ENCODE results near the gene SBF2. TPM values are rescaled to one million over a fixed set of nuclear protein-coding genes. Genes with fewer than 3 reads are reported as not detected.
"Not testable (repeated sequence)": the region's sequence is repeated elsewhere in the genome, so short reads cannot be mapped to it uniquely, and the experiment has no call there.

SBF2 gene
- total RNA-seq, 5 donors from 2014 or later (not counting 1 experiment from before 2014, with no cell fraction given): 9.5 to 23.5 (median 13.0) TPM

GRCh38 chr11:10035932-10036331 is 258.1 kb downstream of the SBF2 start:
- not testable (repeated sequence) for ATAC-seq (replicated peaks in 1 of 4)

GRCh38 chr11:10032935-10033334 is 261.1 kb downstream of the SBF2 start:
- no peak overlapping the region for H3K4me3 Mint-ChIP-seq
- Histone ChIP-seq H3K4me3 (ENCODE audit: control insufficient read depth in 1 of 2, extremely low read depth in 1 of 2, low read length in 1 of 2) (no peak overlapping the region), H3K36me3 (ENCODE audit: control insufficient read depth in 2 of 2, extremely low read depth in 1 of 2, insufficient read depth in 1 of 2, low read length in 1 of 2) (peaks cover 0 to 1% of the 10 kb centered on the region in 2 donors), H3K9me3 (no peaks in the 10 kb centered on the region), H3K4me1 (ENCODE audit: control insufficient read depth in 1 of 2, extremely low read depth in 1 of 2, insufficient read depth in 2 of 2, low read length in 2 of 2) (no peaks in the 10 kb centered on the region), H3K27ac (ENCODE audit: low read length) (no peak overlapping the region), H3K27me3 (replicated peaks in 1 of 2; ENCODE audit: control insufficient read depth in 2 of 2, extremely low read depth in 1 of 2, insufficient read depth in 2 of 2, low read length in 1 of 2) (no peaks in the 10 kb centered on the region)
- no peak for ATAC-seq (replicated peaks in 1 of 4)
- H3K4me1 Mint-ChIP-seq: no peaks in the 10 kb centered on the region
- no peak overlapping the region for H3K27ac Mint-ChIP-seq
- H3K27me3 Mint-ChIP-seq: no peaks in the 10 kb centered on the region
- peaks cover 0 to 6% (median 0%) of the 10 kb centered on the region in 3 donors for H3K9me3 Mint-ChIP-seq
- DNase-seq: no peak
- ChIA-PET POLR2A (no interaction called here), CTCF (interaction anchor here (0.5 to 0.6 kb wide), 4 partner anchors 53 to 225 kb away, joined by 3 to 8 read pairs (median 4); no protein-coding TSS in a partner anchor)
- peaks cover 34% of the 10 kb centered on the region for H3K36me3 Mint-ChIP-seq

More at GRCh38 chr11:10035932-10036331, 258.1 kb downstream of the SBF2 start:
- CTCF ChIA-PET; H3K36me3 ChIP-seq (ENCODE audit: control insufficient read depth in 2 of 2, extremely low read depth in 1 of 2, insufficient read depth in 1 of 2, low read length in 1 of 2); H3K4me3 Mint-ChIP-seq; DNase-seq; H3K27me3 Mint-ChIP-seq; H3K4me3 ChIP-seq (ENCODE audit: control insufficient read depth in 1 of 2, extremely low read depth in 1 of 2, low read length in 1 of 2); H3K4me1 ChIP-seq (ENCODE audit: control insufficient read depth in 1 of 2, extremely low read depth in 1 of 2, insufficient read depth in 2 of 2, low read length in 2 of 2); POLR2A ChIA-PET; H3K27ac Mint-ChIP-seq; H3K27me3 ChIP-seq (replicated peaks in 1 of 2; ENCODE audit: control insufficient read depth in 2 of 2, extremely low read depth in 1 of 2, insufficient read depth in 2 of 2, low read length in 1 of 2); H3K9me3 Mint-ChIP-seq; H3K9me3 ChIP-seq; H3K27ac ChIP-seq (ENCODE audit: low read length); H3K4me1 Mint-ChIP-seq: not testable (repeated sequence)
- H3K36me3 Mint-ChIP-seq: peaks cover 29% of the 10 kb centered on the region
- WGBS (ENCODE audit: insufficient coverage): no CpG with 5 or more reads among the region's 6 CpGs

GRCh38 chr11:10030122-10030490 is 263.9 kb downstream of the SBF2 start:
- ChIA-PET POLR2A (no interaction called here), CTCF (no interaction called here)
- Histone ChIP-seq H3K27me3 (replicated peaks in 1 of 2; ENCODE audit: control insufficient read depth in 2 of 2, extremely low read depth in 1 of 2, insufficient read depth in 2 of 2, low read length in 1 of 2) (no peaks in the 10 kb centered on the region), H3K27ac (ENCODE audit: low read length) (no peak overlapping the region), H3K36me3 (ENCODE audit: control insufficient read depth in 2 of 2, extremely low read depth in 1 of 2, insufficient read depth in 1 of 2, low read length in 1 of 2) (peaks cover 0 to 2% of the 10 kb centered on the region in 2 donors), H3K4me3 (ENCODE audit: control insufficient read depth in 1 of 2, extremely low read depth in 1 of 2, low read length in 1 of 2) (no peak overlapping the region), H3K4me1 (ENCODE audit: control insufficient read depth in 1 of 2, extremely low read depth in 1 of 2, insufficient read depth in 2 of 2, low read length in 2 of 2) (no peaks in the 10 kb centered on the region), H3K9me3 (no peaks in the 10 kb centered on the region)
- Mint-ChIP-seq H3K9me3 (no peaks in the 10 kb centered on the region), H3K4me1 (no peaks in the 10 kb centered on the region), H3K27me3 (no peaks in the 10 kb centered on the region), H3K27ac (no peak overlapping the region), H3K36me3 (peaks cover 37% of the 10 kb centered on the region), H3K4me3 (no peak overlapping the region)
- no peak for DNase-seq
- WGBS (ENCODE audit: insufficient coverage): no CpG with 5 or more reads among the region's 2 CpGs
- no peak for ATAC-seq (replicated peaks in 1 of 4)

GRCh38 chr11:10029386-10030121 is 264.5 kb downstream of the SBF2 start:
- Histone ChIP-seq H3K4me3 (ENCODE audit: control insufficient read depth in 1 of 2, extremely low read depth in 1 of 2, low read length in 1 of 2) (no peak overlapping the region), H3K27me3 (replicated peaks in 1 of 2; ENCODE audit: control insufficient read depth in 2 of 2, extremely low read depth in 1 of 2, insufficient read depth in 2 of 2, low read length in 1 of 2) (no peaks in the 10 kb centered on the region), H3K27ac (ENCODE audit: low read length) (no peak overlapping the region), H3K9me3 (no peaks in the 10 kb centered on the region), H3K36me3 (ENCODE audit: control insufficient read depth in 2 of 2, extremely low read depth in 1 of 2, insufficient read depth in 1 of 2, low read length in 1 of 2) (peaks cover 0 to 2% of the 10 kb centered on the region in 2 donors), H3K4me1 (ENCODE audit: control insufficient read depth in 1 of 2, extremely low read depth in 1 of 2, insufficient read depth in 2 of 2, low read length in 2 of 2) (no peaks in the 10 kb centered on the region)
- H3K27ac Mint-ChIP-seq: no peak overlapping the region
- no peak for DNase-seq
- no CpG with 5 or more reads among the region's 3 CpGs for WGBS (ENCODE audit: insufficient coverage)
- H3K9me3 Mint-ChIP-seq: no peaks in the 10 kb centered on the region
- H3K36me3 Mint-ChIP-seq: peaks cover 38% of the 10 kb centered on the region
- H3K4me3 Mint-ChIP-seq: no peak overlapping the region
- H3K27me3 Mint-ChIP-seq: no peaks in the 10 kb centered on the region
- POLR2A ChIA-PET: no interaction called here
- no peaks in the 10 kb centered on the region for H3K4me1 Mint-ChIP-seq
- no peak for ATAC-seq (replicated peaks in 1 of 4)
- CTCF ChIA-PET: no interaction called here

GRCh38 chr11:10026514-10026913 is 267.5 kb downstream of the SBF2 start:
- H3K9me3 Mint-ChIP-seq: no peaks in the 10 kb centered on the region
- H3K36me3 Mint-ChIP-seq: peaks cover 38% of the 10 kb centered on the region
- no CpG with 5 or more reads among the region's 2 CpGs for WGBS (ENCODE audit: insufficient coverage)
- H3K4me1 Mint-ChIP-seq: peaks cover 8 to 10% (median 10%) of the 10 kb centered on the region in 3 donors
- H3K27me3 Mint-ChIP-seq: no peaks in the 10 kb centered on the region
- Histone ChIP-seq H3K27ac (ENCODE audit: low read length) (no peak overlapping the region), H3K36me3 (ENCODE audit: control insufficient read depth in 2 of 2, extremely low read depth in 1 of 2, insufficient read depth in 1 of 2, low read length in 1 of 2) (peaks cover 0 to 2% of the 10 kb centered on the region in 2 donors), H3K27me3 (replicated peaks in 1 of 2; ENCODE audit: control insufficient read depth in 2 of 2, extremely low read depth in 1 of 2, insufficient read depth in 2 of 2, low read length in 1 of 2) (no peaks in the 10 kb centered on the region), H3K4me3 (ENCODE audit: control insufficient read depth in 1 of 2, extremely low read depth in 1 of 2, low read length in 1 of 2) (no peak overlapping the region), H3K9me3 (no peaks in the 10 kb centered on the region), H3K4me1 (ENCODE audit: control insufficient read depth in 1 of 2, extremely low read depth in 1 of 2, insufficient read depth in 2 of 2, low read length in 2 of 2) (peaks cover 0 to 3% of the 10 kb centered on the region in 2 experiments)
- no peak overlapping the region for H3K27ac Mint-ChIP-seq
- H3K4me3 Mint-ChIP-seq: no peak overlapping the region
- POLR2A ChIA-PET: no interaction called here
- DNase-seq: no peak
- CTCF ChIA-PET: no interaction called here
- no peak for ATAC-seq (replicated peaks in 1 of 4)

GRCh38 chr11:10023212-10023611 is 270.8 kb downstream of the SBF2 start:
- whole genome bisulfite sequencing (ENCODE audit: insufficient coverage): 81% methylated on average over 2 of the region's 3 CpGs
- Histone ChIP-seq H3K36me3 (ENCODE audit: control insufficient read depth in 2 of 2, extremely low read depth in 1 of 2, insufficient read depth in 1 of 2, low read length in 1 of 2) (peaks cover 0 to 2% of the 10 kb centered on the region in 2 donors), H3K27me3 (replicated peaks in 1 of 2; ENCODE audit: control insufficient read depth in 2 of 2, extremely low read depth in 1 of 2, insufficient read depth in 2 of 2, low read length in 1 of 2) (no peaks in the 10 kb centered on the region), H3K27ac (ENCODE audit: low read length) (no peak overlapping the region), H3K9me3 (no peaks in the 10 kb centered on the region), H3K4me3 (ENCODE audit: control insufficient read depth in 1 of 2, extremely low read depth in 1 of 2, low read length in 1 of 2) (no peak overlapping the region), H3K4me1 (ENCODE audit: control insufficient read depth in 1 of 2, extremely low read depth in 1 of 2, insufficient read depth in 2 of 2, low read length in 2 of 2) (peaks cover 0 to 12% of the 10 kb centered on the region in 2 experiments)
- Mint-ChIP-seq H3K27ac (no peak overlapping the region), H3K4me3 (no peak overlapping the region), H3K36me3 (peaks cover 29% of the 10 kb centered on the region), H3K4me1 (peaks cover 16 to 22% (median 20%) of the 10 kb centered on the region in 3 donors), H3K27me3 (no peaks in the 10 kb centered on the region), H3K9me3 (no peaks in the 10 kb centered on the region)
- ChIA-PET POLR2A (no interaction called here), CTCF (no interaction called here)
- ATAC-seq (replicated peaks in 1 of 4) (no peak), DNase-seq (no peak)
